Osteocyte (in vitro differentiated cells): ENCODE data around the gene AFF3. TPM values are rescaled to one million over a fixed set of nuclear protein-coding genes. Genes with fewer than 3 reads are reported as not detected.

ENCODE experiments used
- DNase-seq: peaks from one replicate; pipeline ENCODE4 v3.0.0; 2021; ENCODE audit warnings: mixed read lengths; ENCODE audit not compliant: unreplicated experiment; ENCODE audit errors: extremely low spot score
- H3K27ac Mint-ChIP-seq: one replicate; pipeline ENCODE4 v1.8.0; 2021; ENCODE audit warnings: mild to moderate bottlenecking, mixed read lengths; ENCODE audit not compliant: unreplicated experiment
- H3K27me3 Mint-ChIP-seq: one replicate; pipeline ENCODE4 v1.8.0; 2021; ENCODE audit warnings: mixed read lengths; ENCODE audit not compliant: unreplicated experiment
- H3K36me3 Mint-ChIP-seq: one replicate; pipeline ENCODE4 v1.8.0; 2021; ENCODE audit warnings: mixed read lengths; ENCODE audit not compliant: unreplicated experiment
- H3K4me1 Mint-ChIP-seq: one replicate; pipeline ENCODE4 v1.8.0; 2021; ENCODE audit warnings: mixed read lengths; ENCODE audit not compliant: unreplicated experiment
- H3K4me3 Mint-ChIP-seq: one replicate; pipeline ENCODE4 v1.8.0; 2021; ENCODE audit warnings: mild to moderate bottlenecking, moderate library complexity, mixed read lengths; ENCODE audit not compliant: unreplicated experiment
- H3K9me3 Mint-ChIP-seq: one replicate; pipeline ENCODE4 v1.8.0; 2021; ENCODE audit warnings: mixed read lengths; ENCODE audit not compliant: unreplicated experiment
- total RNA-seq: library from RNA; stranded (reverse); gene quantifications from 2 replicates; pipeline ENCODE4 v1.2.1, GENCODE V29; 2021
- TF ChIP-seq, protein P1 (sequence below): fragments of 200-600 bp; sonication (generic); IDR thresholded peaks from 2 replicates; pipeline ENCODE4 v1.5.0; 2021; ENCODE audit warnings: antibody characterized with exemption, mild to moderate bottlenecking, moderate library complexity

The AFF3 gene
- total RNA-seq, 1 donor from 2014 or later: 248 TPM

DNA sequence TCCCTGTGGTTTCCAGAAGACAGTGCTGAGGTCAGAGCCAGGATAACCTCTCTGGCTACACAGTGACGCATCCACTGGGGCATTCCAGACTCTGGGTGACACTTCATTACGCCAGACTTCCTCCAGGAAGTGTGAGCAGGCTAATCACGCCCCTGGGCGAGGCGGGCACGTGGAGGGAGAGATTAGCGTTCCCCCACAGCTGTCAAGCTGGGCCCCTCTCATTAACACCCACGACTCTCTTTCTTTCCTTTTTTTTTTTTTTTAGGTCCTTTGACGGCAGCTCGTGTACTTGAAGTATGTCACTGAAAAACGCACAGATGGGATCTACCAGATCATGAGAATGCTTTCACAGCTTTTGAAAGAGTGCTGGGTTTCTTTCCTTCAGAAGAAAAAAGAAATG is 274.6 kb downstream of the AFF3 start:
- Mint-ChIP-seq H3K27ac (peak overlapping the region; percentile 80), H3K4me1 (peaks cover 68% of the 10 kb centered on the region), H3K4me3 (peak overlapping the region; percentile 12), H3K36me3 (peaks cover 31% of the 10 kb centered on the region), H3K9me3 (peaks cover 5% of the 10 kb centered on the region), H3K27me3 (no peaks in the 10 kb centered on the region)
- no peak for DNase-seq
- TF ChIP-seq, protein P1, sequence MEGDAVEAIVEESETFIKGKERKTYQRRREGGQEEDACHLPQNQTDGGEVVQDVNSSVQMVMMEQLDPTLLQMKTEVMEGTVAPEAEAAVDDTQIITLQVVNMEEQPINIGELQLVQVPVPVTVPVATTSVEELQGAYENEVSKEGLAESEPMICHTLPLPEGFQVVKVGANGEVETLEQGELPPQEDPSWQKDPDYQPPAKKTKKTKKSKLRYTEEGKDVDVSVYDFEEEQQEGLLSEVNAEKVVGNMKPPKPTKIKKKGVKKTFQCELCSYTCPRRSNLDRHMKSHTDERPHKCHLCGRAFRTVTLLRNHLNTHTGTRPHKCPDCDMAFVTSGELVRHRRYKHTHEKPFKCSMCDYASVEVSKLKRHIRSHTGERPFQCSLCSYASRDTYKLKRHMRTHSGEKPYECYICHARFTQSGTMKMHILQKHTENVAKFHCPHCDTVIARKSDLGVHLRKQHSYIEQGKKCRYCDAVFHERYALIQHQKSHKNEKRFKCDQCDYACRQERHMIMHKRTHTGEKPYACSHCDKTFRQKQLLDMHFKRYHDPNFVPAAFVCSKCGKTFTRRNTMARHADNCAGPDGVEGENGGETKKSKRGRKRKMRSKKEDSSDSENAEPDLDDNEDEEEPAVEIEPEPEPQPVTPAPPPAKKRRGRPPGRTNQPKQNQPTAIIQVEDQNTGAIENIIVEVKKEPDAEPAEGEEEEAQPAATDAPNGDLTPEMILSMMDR: no peak

DNA sequence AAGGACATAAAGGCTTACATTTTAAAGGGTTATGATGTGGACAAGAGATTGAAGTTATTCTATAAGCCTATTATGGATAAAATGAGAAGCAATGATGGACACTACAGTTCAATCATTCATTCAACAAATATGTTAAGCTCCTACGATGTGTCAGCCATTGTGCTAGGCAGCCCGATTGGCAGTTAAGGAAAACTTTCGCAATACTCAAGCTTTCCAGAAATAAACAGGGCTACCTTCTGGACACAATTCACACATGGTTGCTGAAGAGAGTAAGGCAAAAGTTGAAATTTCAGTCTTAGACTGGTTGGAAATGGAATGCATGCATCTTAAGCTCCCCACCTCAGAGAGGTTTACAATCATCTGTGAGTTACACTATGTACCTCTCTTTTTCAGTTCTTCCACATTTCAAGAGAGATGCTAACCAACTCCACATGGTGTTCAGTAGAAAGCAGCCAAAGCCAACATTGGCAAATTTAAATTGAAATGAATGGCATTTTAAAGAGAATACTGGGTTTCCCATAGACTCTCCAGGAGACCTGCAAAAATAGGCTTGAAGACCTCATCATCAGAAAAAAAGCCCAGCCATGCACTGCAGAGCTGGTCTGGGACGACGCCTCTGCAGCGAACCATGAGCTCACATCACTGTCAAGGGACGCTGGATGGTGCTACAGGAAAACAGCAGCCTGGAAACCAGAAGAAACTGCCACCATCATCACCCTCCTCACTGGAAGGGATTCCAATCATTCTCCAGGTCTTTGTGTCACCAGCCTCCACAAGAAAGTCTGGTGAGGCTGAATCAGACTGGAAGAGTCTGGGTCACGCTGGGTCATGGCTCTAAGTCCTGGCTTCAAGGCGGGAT is 276.3 kb downstream of the AFF3 start:
- H3K36me3 Mint-ChIP-seq: peaks cover 28% of the 10 kb centered on the region
- no peaks in the 10 kb centered on the region for H3K27me3 Mint-ChIP-seq
- no peak for DNase-seq
- TF ChIP-seq, protein P1: no peak
- H3K9me3 Mint-ChIP-seq: peaks cover 5% of the 10 kb centered on the region
- H3K4me1 Mint-ChIP-seq: peaks cover 85% of the 10 kb centered on the region
- peak overlapping the region; percentile 72 for H3K27ac Mint-ChIP-seq
- no peak overlapping the region for H3K4me3 Mint-ChIP-seq

DNA sequence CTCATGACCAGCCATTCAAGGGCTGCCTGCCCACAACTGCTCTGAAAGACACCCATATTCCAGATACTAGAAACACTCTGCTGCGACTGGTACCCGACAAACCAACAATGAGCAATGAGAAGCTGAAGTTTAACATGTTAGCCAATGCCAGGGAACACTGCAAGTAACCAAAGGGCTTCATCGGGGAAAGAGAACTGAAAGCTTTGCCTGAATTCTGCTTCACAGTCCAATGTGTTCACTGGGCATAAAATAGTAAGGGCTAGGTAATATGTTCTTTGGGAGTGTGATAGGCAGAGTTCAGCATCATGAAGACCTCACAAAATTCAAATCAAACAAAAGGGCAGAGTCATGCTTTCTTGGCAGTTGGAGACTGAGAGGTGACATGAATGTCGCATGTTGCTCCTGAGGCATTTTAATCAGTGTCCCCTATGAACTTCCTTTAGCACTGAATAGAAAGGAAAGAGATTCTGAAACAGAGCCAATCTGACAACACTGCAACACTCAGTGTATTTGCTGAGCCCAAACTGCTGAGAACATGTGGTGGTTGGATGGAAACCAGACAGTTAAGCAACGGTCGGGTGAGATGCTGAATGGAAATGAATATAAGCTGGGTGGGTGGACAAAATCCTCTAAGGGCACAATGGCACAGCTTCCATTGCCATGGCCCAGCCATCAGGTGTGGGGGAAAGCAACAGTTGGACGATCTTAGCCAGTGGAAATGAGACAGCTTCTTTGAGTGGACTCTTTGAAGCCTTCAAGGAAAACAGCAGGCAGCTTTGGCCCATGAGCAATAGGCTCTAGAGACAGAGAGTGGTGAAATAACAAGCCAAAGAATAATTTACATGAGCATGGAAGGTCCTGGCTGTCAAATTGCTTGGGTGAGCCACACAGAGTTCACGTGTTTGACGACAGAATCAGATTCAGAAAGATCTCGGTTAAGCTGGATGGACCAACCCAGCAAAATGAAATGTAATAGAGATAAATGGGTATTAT is 277.5 kb downstream of the AFF3 start:
- TF ChIP-seq, protein P1: no peak
- Mint-ChIP-seq H3K27me3 (no peaks in the 10 kb centered on the region), H3K36me3 (peaks cover 26% of the 10 kb centered on the region), H3K9me3 (peaks cover 5% of the 10 kb centered on the region), H3K4me3 (no peak overlapping the region), H3K4me1 (peaks cover 90% of the 10 kb centered on the region), H3K27ac (peak overlapping the region; percentile 72)
- no peak for DNase-seq

DNA sequence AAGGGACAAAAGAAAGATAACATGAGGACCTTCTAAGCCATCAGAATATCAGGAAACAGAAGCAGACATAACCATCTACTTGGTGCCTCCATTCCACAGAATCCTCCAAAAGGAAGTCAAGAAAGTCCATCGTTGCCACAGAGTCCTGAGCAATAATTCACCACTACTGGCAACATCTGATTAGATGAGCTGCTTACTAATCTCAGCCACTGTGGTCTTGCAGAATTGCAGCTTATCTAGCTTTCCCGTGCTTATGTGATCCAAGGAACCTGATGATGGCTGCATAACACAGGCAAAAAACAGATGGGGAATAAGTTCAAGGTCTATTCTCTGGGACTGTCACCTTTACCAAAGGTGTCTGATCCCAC is 278.5 kb downstream of the AFF3 start:
- peak overlapping the region; percentile 68 for H3K27ac Mint-ChIP-seq
- H3K27me3 Mint-ChIP-seq: no peaks in the 10 kb centered on the region
- TF ChIP-seq, protein P1: no peak
- H3K4me3 Mint-ChIP-seq: no peak overlapping the region
- H3K36me3 Mint-ChIP-seq: peaks cover 28% of the 10 kb centered on the region
- no peak for DNase-seq
- H3K4me1 Mint-ChIP-seq: peaks cover 88% of the 10 kb centered on the region
- peaks cover 5% of the 10 kb centered on the region for H3K9me3 Mint-ChIP-seq
